Peyer's patch (tissue), 4 donors: Measurements from ENCODE around the gene IL34.

Experiments used
- POLR2A ChIP-seq, 2 donors: fragments of 450-650 bp; IDR thresholded peaks; one replicate each; pipeline ENCODE4 v1.5.1; 2017; ENCODE audit warnings: antibody characterized with exemption in 2 of 2, mild to moderate bottlenecking in 2 of 2, moderate library complexity in 2 of 2
- TF ChIP-seq, protein P1 (sequence below), 6 experiments: fragments of 450-650 bp in 4 of 6; fragments of 200-600 bp in 2 of 6; sonication (generic) in 1 of 6; IDR thresholded peaks; one replicate each; pipeline ENCODE4 v1.5.1; 2017 to 2019; ENCODE audit warnings: antibody characterized with exemption in 6 of 6, mild to moderate bottlenecking in 3 of 6, moderate library complexity in 1 of 6

DNA sequence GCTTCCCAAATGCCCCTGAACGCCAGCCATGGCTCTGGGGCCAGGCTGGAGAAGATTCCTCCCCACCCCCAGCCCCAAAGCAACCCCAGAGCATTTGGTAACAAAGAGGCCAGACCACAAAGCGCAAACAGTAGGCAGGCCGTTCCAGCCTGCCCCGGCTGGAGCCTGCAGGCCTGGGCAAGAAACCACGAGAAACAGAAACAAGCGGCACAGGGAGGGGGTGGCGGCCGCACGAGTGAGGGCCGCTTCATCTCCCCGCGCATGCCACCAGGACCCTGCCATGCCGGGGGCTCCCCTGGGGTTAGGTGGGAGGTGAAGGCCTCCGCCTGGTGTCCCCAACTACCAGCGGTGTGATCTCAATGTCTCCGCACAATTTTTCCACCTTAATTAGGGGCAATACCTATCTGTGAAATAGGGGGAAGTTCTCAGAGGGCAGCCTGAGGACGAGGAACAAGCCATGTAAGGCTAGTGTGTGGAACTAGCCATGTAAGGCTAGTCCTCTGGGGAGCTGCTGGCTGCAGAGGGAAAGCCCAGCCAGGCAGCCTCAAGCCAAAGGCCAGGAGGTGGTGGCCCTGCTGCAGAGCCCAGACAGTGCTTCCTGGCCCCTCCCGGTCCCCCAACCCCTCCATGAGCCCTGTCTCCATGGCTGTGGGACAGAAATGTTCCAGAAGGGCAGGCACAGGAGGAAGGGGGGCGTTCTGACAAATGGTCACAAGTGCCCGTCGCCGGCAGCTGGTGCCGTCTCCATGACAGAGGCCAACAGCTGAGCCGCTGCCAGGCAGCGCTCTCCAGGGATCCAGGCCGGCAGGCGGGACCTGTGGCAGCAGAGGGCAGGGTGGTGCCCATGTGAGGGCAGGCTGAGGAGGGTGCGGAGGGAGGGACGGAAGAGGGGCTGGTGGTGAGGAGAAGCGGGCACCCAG lies 54.0 kb downstream of the IL34 start:
- TF ChIP-seq, protein P1, sequence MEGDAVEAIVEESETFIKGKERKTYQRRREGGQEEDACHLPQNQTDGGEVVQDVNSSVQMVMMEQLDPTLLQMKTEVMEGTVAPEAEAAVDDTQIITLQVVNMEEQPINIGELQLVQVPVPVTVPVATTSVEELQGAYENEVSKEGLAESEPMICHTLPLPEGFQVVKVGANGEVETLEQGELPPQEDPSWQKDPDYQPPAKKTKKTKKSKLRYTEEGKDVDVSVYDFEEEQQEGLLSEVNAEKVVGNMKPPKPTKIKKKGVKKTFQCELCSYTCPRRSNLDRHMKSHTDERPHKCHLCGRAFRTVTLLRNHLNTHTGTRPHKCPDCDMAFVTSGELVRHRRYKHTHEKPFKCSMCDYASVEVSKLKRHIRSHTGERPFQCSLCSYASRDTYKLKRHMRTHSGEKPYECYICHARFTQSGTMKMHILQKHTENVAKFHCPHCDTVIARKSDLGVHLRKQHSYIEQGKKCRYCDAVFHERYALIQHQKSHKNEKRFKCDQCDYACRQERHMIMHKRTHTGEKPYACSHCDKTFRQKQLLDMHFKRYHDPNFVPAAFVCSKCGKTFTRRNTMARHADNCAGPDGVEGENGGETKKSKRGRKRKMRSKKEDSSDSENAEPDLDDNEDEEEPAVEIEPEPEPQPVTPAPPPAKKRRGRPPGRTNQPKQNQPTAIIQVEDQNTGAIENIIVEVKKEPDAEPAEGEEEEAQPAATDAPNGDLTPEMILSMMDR (IDR thresholded peaks at IDR 0.05) = no peak
- no peak for TF ChIP-seq POLR2A (IDR thresholded peaks at IDR 0.05)
